Stimulated activated CD4-positive, alpha-beta T cell treated with anti-CD3 and anti-CD28 coated beads, Interleukin-1b, Interleukin-23, amount 100 ng/mL, for 1 hour (primary cell): ENCODE results near the gene ODAD4.
"Not testable (repeated sequence)": the region's sequence is repeated elsewhere in the genome, so short reads cannot be mapped to it uniquely, and the experiment has no call there.

Source experiments
- DNase-seq, 2 donors: peaks; one replicate each; pipeline ENCODE4 v3.0.0-alpha.2; 2020; ENCODE audit warnings: low read depth in 2 of 2

The ODAD4 gene

DNA sequence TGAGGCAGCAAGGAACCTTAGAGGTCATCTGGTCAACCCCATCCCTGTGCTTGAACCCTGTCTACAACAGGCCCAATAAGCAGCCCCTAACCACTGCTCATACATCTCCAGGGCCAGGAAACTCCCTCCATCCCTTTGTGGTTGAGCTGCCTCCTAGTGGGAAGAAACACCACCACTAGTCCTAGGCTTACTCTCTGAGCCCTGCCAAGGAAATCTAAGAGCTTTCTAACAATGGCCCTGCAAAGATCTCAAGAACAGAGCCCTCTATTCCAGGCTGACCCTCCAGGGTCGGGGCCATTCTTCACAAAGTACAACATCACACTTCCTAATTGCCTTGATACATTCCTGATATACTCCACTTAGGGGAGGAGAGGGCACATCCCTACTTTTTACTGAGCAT lies 17.5 kb upstream of the ODAD4 start:
- no peak for DNase-seq

DNA sequence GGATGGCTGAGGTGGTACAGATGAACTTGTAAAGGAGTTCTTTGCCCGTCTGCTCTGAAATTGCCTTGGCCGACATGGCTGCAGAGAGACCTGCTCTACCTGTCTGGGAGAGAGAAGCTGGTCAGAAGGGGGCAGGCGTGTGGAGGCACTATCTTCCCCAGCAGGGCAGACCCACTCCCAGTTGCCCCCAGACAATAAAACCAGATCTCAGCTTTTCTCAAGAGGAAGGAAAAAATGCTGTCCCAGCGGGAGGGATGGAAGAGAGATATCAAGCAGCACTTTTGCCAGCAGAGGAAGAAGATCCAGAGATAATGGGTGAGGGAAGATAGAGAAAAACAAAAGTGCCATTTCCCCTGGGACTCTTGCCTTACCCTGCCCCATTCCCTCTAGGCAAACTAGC lies 16.6 kb upstream of the ODAD4 start:
- DNase-seq = no peak

DNA sequence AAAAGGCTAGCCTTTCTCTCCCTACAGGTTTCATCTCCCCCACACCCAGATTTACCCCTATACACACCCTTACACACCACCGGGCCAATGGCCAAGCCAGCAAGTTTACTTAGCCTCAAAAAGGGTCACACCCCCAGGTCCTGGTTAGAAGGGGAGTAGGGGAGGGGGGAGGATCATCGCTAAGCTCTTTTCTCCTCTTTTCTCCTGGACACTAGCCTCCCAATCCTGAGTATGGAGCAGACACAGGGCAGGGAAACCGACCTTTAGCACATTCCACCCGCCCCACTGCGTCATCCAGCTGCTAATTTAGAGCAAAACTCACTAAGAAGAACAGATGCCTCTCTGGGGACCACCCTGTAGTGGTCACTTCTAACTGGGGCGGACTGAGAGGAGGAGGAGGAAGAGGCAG lies 16.1 kb upstream of the ODAD4 start:
- no peak for DNase-seq

DNA sequence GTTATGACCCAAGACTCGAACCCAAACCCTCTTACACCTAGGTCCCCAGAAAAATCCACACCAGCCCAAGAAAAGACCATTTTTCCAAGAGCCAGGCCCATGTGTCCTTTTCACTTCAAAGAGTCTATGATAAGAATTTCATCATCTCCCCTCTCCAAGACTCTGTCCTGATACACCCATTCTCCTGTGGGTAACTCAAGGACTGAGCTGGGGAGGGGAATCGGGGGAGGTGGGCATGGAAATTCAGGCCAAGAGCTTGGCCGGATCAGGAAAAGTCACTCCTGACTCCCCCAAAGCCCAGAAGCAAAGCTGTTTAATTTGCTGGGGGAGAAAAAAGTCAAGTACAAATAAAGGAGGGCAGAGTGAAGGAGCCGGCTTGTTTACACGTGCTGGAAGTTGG lies 15.4 kb upstream of the ODAD4 start:
- DNase-seq = no peak

DNA sequence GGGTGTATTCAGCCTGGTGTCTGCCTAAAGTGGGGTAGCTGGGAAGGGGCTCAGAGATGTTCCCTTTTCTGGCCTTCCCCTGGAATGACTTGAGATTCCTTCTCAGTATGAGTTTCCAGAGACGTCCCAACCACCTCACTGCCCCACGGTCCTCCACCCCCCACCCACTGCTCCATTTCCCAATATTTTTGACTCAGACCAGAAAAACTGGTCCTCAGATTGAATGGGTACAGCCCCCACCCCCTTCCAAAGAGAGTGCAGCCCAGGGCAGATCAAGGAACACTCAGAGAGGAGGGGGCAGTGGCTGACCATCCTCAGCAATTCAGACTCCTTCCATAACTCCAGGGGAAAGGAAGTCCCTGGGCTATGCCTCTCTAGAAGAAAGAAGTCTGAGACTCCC lies 14.9 kb upstream of the ODAD4 start:
- no peak for DNase-seq

DNA sequence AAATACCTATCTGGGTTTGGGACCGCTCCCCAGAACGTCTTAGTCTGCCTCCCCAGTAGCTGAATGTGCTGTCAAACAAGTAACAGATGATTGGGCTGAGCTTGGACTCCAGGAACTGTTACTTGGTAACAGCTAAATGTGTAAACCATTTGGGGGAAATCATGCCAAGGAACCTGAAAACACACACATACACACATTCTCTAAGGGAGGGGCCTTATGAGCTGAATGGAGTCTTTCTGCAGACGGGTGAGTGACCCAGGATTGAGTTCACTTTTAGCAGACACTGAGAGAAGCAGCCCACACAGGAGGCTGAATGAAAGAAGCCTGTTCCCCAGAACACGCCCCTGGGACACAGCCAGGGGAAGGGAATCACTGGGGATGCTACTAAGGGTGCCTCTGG lies 13.2 kb upstream of the ODAD4 start:
- no peak for DNase-seq

DNA sequence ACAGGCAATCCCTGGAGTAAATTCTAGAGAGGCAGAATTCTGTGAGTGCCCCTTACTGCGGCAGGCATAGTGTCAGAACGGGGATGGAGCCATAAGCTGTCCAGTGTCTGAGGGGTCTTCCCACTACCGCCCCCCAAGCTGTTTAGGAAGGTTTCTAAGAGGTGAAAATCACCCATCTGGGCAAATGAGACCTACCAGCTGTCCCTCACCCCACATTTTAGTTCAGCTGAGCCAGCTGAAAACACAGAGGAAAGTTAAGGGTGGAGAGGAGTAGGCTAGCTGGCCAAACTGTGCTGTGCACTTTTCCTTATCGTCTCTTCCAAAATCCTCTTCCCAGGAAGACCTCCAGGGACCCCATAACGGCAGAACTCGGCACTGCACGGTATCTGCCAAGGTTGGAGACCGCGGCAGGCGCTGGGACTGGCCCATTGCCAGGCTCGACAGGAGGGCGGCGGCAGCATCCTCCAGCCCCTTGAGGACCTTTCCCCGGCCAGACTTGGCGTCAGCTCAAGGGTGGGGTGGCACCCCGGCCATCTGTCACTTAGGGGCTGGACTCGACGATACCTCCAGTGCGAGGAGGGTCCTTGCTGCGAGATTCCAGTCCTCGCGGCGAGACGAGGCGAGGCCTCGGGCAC lies 12.6 kb upstream of the ODAD4 start:
- peak in 1 of 2 donors; percentile 21 for DNase-seq

DNA sequence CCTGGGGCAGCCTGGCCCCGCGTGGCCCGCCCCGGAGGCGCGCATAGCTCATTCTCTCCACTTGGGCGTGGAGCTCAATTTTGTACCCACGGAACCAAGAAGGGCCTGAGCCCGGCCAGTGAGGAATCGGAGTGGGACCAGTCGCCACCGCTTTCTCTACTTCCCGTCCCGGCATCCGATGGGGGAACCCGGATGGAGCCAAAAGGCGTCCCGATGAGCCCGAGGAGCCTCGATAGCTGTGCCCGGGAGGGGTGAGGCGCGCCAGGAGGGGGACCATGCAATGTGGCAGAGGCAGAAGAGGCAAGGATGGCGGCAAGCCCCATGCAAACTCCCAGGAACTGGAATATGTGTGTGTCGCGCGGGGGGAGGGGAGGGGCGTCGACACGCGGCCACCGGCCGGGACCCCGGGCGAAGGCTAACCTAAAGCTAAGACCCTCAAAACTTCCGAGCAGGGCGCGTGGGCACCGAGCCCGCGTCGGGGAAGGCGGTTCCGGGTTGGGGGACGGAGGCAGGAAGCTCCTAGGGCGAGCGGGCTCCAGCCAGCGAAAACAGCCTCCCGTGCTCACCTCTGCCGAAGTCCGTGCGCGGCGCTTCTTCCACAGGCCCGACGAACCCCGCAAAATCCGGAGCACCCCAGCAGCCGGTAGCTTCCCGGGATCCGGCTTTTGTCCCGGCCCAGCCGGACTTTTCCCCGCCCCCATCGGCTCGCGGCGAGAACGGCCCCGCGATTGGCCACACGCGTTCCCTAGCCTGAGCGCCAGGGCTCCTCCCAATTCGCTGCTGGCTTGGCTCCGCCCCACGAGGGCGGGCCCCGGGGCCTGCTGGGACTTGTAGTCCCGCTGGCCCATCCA lies 11.9 kb upstream of the ODAD4 start, which contains the start of gene ACLY:
Gene ACLY, minus strand, starts transcription at position 638 of the 851 bp plus-strand sequence. CDS start 5,078 bp downstream, outside the sequence.
- peak; percentile 84 to 94 for DNase-seq

DNA sequence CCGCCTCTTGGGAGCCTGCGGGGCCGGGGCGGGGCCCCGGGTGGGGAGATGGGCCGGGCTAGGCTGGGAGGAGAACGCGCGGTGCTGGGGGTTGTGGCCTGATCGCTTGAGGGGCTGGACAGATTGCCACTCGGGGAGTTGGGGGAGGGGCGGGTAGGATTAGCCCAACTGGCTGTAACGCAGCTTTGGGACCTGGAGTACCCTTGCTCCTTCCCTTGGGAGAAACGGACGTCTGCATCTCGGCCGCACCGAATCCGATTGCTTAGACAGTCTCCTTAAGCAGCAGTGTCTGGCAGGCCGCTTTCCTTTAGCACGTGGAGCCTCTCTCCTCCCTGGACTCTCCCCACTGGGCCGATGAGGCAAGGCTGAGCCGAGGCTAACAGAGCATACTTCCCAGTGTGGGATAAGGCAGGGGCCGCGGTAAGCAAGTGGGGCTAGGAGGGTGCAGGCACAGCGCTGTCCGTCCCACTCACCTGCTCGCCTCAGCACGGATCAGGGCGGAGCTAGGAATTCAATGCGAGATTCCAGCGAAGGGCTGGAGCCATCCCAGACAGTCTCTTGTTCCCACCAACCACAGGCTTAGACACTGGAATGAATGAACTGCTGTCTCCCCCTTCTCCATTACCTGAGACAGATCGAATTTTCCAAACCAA lies 11.1 kb upstream of the ODAD4 start:
- peak in 1 of 2 donors; percentile 2 for DNase-seq

DNA sequence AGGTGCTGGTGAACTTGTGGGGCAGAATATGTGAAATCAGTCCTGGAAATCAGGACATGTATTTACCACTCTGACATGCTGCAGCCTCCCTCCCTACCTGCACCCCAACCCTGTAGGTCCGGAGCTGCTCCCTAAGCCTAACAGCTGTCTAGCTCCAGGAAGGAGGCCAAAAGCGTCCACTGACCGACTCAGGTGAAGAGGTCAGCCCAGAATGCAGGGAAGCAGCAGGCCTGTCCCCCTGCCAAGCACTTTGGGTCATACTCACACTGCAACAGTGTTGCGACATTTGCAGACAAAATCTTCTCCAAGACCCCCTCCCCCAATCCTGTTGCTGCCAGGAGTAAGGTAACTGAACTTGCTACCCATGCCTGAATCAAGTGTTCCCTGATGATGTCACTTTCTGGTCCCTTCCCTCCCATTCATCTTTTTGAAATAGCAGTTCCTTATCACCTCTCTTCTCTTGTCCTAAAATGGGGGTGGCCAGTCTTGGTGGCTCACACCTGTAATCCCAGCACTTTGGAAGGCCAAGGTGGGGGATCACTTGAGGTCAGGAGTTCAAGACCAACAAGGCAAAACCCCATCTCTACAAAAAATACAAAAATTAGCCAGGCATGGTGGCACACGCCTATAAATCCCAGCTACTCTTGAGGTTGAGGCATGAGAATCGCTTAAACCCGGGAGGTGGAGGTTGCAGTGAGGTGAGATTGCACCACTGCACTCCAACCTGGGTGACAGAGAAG lies 10.4 kb upstream of the ODAD4 start:
- no peak for DNase-seq

DNA sequence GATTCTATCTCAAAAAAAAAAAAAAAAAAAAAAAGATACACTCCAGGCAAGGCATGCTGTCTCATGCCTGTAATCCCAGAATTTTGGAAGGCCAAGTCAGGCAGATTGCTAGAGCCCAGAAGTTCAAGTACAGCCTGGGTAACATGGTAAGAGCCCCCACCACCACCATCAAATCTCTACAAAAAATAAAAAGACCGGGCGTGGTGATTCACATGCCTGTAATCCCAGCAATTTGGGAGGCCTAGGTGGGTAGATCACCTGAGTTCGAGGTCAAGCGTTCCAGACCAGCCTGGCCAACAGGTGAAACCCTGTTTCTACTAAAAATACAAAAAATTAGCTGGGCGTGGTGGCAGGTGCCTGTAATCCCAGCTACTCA lies 9.8 kb upstream of the ODAD4 start:
- DNase-seq = no peak

DNA sequence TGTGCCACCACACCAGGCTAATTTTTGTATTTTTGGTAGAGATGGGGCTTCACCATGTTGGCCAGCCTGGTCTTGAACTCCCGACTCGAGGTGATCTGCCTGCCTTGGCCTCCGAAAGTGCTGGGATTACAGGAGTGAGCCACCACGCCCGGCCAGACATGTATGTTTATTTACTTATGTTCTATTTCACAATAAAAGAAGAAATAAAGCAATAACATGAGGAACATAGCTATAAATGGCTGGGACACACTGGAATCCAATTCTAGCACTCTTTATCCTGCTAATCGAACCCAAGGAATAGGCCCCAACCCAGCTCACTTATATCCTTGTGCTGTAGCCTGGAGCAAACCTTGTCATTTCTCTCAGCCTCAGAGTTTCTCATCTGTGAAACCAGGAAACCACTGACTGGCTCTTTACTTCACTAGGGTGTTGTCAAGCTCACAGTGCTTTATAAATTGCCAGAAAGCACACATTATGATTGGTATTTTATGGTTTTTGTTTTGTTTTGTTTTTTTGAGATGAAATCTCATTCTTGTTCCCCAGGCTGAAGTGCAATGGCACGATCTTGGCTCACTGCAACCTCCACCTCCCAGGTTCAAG lies 4.3 kb upstream of the ODAD4 start:
- no peak for DNase-seq

DNA sequence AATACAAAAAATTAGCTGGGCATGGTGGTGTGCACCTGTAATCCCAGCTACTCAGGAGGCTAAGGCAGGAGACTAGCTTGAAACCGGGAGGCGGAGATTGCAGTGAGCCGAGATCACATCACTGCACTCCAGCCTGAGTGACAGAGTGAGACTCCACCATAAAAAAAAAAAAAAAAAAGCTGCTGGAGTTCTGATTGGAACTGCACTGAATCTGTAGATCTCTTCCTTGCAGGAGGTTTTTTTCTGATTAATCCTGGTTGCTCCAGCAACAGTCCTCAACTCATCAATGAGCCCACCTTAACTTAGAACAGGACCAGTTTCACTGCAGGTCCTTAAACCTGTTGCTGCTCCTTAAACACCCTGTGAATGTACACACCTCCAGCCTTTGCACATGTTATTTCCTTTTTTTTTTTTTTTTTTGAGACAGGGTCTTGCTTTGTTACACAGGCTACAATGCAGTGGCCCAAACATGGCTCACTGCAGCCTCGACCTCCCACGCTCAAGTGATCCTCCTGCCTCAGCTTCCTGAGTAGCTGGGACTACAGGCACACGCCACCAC lies 1.6 kb upstream of the ODAD4 start:
- DNase-seq = no peak

DNA sequence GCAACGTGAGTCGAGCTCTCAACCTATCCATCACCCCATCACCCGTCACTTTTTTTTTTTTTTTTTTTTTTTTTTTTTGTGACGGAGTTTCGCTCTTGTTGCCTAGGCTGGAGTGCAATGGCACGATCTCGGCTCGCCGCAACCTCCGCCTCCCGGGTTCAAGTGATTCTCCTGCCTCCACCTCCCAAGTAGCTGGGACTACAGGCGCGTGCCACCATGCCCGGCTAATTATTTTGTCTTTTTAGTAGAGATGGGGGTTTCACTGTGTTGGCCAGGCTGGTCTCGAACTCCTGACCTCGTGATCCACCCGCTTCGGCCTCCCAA lies 378 bp downstream of the ODAD4 start:
- not testable (repeated sequence) for DNase-seq

DNA sequence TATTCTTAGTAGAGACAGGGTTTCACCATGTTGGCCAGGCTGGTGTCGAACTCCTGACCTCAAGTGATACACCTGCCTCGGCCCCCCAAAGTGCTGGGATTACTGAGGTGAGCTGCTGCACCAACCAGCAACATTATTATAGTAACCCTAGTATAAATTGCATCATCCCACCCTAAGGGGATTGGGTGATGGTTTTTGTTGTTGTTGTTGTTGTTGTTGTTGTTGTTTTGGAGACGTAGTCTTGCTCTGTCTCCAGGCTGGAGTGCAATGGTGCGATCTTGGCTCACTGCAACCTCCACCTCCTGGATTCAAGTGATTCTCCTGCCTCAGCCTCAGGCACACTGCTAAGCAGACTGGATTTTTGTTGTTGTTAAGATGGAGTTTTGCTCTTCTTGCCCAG lies 1.3 kb downstream of the ODAD4 start:
- DNase-seq = not testable (repeated sequence)

DNA sequence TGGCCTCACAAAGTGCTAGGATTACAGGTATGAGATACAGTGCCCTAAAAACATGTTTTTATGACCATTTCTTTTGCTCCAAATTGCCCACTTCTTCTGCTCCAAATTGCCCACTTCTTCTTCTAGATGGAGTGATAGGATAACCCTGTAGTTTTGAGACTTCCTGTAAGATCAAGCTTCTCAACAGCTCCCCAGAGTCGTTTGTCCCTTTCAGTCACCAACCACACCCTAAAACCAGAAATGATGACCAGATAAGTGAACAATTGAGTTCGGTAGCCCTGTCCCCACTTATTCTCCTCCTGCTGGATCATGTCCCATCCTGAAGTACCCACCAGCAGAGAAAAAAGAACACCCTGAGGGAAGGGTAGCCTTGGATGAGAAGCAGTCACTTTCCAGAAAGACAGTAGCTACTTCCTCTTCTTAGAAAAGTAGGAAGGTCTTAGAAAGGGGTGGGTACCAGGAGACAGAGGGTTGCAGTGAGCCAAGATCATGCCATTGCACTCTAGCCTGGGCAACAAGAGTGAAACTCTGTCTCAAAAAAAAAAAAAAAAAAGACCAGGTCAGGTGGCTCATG lies 2.5 kb downstream of the ODAD4 start:
- DNase-seq = no peak

DNA sequence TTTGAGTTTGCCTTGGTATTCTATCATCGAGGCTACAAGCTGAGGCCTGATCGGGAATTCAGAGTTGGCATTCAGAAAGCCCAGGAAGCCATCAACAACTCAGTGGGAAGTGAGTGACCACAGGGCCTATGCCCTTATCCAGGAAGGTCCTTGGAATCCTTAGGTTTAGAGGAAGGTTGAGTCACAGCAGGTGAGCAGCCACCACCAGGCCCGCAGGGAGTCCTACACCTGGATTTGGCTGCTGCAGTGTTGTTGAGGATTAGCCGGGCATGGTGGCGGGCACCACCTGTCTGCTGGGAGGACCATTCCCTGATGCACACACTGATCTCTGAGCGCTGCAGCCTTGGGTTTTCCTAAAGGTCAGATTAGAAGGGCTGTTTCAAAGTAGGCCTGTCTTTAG lies 5.2 kb downstream of the ODAD4 start:
- no peak for DNase-seq

DNA sequence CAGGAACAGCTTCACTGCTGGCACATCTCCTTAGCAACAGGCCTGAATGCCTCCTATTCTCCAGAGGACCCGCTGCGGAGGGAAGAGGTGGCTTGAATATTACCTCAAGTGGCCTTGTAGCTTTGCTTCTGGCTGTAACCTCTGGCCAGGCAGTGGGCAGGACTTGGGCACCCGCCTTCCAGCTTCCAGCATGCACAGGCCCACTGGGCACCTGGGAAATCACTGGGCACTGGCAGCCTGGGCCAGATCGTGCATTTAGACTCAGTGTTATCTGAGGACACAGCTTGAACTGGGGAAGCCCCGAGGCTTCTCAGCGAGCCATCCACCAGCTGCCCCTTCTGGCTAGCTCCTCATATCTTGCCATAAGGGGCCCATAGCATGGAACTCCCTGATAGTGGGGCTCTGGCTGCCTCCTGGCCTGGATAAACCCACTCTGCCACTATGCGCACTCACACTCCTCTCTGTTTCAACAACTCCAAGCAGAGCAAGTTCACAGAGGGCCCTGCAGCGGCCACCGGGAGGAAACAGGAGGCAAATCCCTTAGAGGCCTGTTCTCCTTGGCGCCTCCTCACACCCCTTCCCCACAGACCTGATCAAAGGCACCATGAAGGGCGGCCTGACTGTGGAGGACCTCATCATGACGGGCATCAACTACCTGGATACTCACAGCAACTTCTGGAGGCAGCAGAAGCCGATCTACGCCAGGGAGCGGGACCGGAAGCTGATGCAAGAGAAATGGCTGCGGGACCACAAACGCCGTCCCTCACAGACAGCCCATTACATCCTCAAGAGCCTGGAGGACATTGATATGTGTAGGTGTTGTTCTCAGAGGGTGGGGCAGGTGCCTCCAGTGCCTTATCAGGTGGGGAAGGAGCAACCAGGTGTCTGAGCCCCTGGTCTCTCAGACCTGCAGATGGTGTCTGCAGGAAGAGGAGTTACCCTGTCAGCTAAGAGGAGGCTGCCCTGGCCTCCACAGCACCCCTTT lies 7.8 kb downstream of the ODAD4 start:
- DNase-seq = no peak

DNA sequence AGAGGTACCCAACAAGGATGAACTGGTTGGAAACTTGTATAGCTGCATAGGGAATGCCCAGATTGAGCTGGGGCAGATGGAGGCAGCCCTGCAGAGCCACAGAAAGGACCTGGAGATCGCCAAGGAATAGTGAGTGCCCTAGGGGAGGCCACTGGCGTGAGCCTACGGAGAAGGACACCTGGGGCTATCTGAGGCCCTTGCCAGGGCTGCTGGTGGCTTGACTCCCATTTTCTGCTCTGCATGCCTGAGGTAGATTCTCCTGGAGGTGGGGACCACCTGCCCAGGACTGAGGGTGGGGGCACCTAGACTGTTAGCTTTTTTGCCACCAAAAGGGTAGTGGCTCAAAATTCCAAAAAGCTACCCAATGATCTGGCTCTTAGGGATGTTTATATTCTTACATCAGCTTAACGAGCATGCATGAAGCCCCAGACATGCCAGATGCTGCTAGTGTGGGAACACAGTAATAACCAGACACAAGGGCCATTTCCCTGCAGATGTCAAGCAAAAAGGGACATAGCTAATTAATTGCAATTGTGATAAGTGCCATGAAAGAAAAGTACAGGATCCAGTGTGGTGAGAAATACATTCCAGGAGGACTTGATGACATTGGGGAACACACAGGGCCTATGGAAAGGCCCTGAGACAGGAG lies 8.8 kb downstream of the ODAD4 start:
- DNase-seq = no peak
